HEK293T (cell line): ENCODE measurements around the gene GLDN.

Experiments used
- CTCF ChIA-PET: fragments of 350-600 bp; formaldehyde crosslinking; extraction: SDS; loops from one replicate; lab custom pipeline; 2021; ENCODE audit warnings: antibody characterized with exemption, inconsistent platforms; lab: Yijun Ruan, JAX
- POLR2A ChIA-PET: fragments of 350-600 bp; formaldehyde crosslinking; extraction: SDS; loops from one replicate; lab custom pipeline; 2020; ENCODE audit warnings: antibody characterized with exemption, inconsistent platforms; lab: Yijun Ruan, JAX
- DNase-seq: peaks from one replicate; pipeline ENCODE4 v3.0.0; 2012; ENCODE audit warnings: mixed read lengths; ENCODE audit errors: extremely low spot score
- ARNT ChIP-seq: fragments of 450-650 bp; IDR thresholded peaks from 2 replicates; pipeline ENCODE4 v1.6.1; 2017; ENCODE audit warnings: mild to moderate bottlenecking
- BHLHE40 ChIP-seq: fragments of 450-650 bp; IDR thresholded peaks from 2 replicates; pipeline ENCODE4 v1.6.1; 2016; ENCODE audit warnings: mild to moderate bottlenecking, moderate library complexity, borderline replicate concordance
- CTBP1 ChIP-seq: fragments of 450-650 bp; IDR thresholded peaks from 2 replicates; pipeline ENCODE4 v1.6.1; 2016; ENCODE audit warnings: borderline replicate concordance
- ELF4 ChIP-seq: fragments of 450-650 bp; IDR thresholded peaks from 2 replicates; pipeline ENCODE4 v1.6.1; 2017; ENCODE audit warnings: antibody characterized with exemption
- FOXA1 ChIP-seq: fragments of 450-650 bp; IDR thresholded peaks from 2 replicates; pipeline ENCODE4 v1.6.1; 2016; ENCODE audit warnings: mild to moderate bottlenecking
- FOXK2 ChIP-seq: fragments of 450-650 bp; IDR thresholded peaks from 2 replicates; pipeline ENCODE4 v1.6.1; 2016; ENCODE audit warnings: mild to moderate bottlenecking
- FOXM1 ChIP-seq: fragments of 450-650 bp; IDR thresholded peaks from 2 replicates; pipeline ENCODE4 v1.6.1; 2017; ENCODE audit warnings: mild to moderate bottlenecking, borderline replicate concordance
- HDGF ChIP-seq: fragments of 450-650 bp; IDR thresholded peaks from 2 replicates; pipeline ENCODE4 v1.6.1; 2017; ENCODE audit warnings: antibody characterized with exemption, borderline replicate concordance
- L3MBTL2 ChIP-seq: fragments of 450-650 bp; conservative IDR thresholded peaks from 2 replicates; pipeline ENCODE4 v1.6.1; 2016; ENCODE audit warnings: mild to moderate bottlenecking
- LEF1 ChIP-seq: fragments of 450-650 bp; IDR thresholded peaks from 2 replicates; pipeline ENCODE4 v1.6.1; 2017; ENCODE audit warnings: mild to moderate bottlenecking, borderline replicate concordance
- NFRKB ChIP-seq: fragments of 450-650 bp; IDR thresholded peaks from 2 replicates; pipeline ENCODE4 v1.6.1; 2016; ENCODE audit warnings: mild to moderate bottlenecking, moderate library complexity
- SP1 ChIP-seq: fragments of 450-650 bp; IDR thresholded peaks from 2 replicates; pipeline ENCODE4 v1.6.1; 2017
- SUZ12 ChIP-seq: fragments of 450-650 bp; IDR thresholded peaks from 2 replicates; pipeline ENCODE4 v1.6.1; 2016; ENCODE audit warnings: mild to moderate bottlenecking
- TARDBP ChIP-seq: fragments of 450-650 bp; IDR thresholded peaks from 2 replicates; pipeline ENCODE4 v1.6.1; 2016
- ZNF384 ChIP-seq: fragments of 450-650 bp; IDR thresholded peaks from 2 replicates; pipeline ENCODE4 v1.6.1; 2016
- TF ChIP-seq, protein P1 (sequence below): fragments of 450-650 bp; IDR thresholded peaks from 2 replicates; pipeline ENCODE4 v1.6.1; 2016

GLDN gene

DNA sequence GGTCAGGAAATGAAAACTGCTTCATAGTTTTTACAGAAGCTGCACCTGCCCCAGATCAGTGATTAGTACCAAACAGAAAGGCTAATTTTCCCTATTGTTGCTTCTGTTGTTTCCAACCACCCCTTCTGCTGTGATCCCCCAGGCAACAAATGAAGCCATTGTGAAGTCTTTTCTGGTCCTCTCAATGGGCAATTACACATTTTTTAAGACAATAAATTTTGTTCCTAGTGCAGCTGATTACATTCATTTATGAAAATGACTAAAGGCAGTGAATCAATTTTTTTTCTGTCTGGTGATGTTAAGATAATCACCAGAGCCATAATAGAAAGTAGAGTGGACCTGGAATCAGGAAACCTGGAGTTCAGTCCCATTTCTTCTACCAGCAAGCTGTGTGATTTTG, 32.7 kb downstream of the GLDN start:
- DNase-seq, result no peak
- no peak for TF ChIP-seq HDGF
- ChIA-PET POLR2A (no interaction called here), CTCF (no interaction called here)

DNA sequence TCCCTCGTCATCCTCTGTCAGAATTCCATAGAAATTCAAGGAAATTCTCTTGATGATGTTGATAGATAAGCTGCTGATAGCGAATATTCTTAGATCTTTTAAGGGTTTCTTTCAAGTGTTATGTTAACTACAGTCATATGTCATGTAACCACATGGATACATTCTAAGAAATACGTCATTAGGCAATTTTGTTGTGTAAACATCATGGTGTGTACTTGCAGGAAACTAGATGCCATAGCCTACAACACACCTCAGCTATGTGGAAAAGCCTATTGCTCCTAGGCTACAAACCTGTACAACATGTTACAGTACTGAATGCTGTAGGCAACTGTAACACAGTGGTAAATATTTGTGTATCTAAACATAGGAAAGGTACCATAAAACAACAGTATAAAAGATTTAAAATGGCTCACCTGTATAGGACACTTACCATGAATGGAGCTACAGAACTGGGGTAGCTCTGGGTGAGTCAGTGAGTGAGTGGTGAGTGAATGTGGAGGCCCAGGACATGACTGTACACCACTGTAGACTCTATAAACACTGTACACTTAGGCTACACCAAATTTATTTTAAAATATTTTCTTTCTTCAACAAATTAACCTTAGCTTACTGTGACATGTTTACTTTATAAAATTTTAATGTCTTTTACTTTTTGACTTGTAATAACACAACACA, 34.6 kb downstream of the GLDN start:
- CTCF ChIA-PET, result interaction anchor here (1.1 to 1.3 kb wide), 2 partner anchors 213 to 214 kb away, joined by 4 to 5 read pairs; no protein-coding TSS in a partner anchor
- no peak for TF ChIP-seq LEF1
- TF ChIP-seq L3MBTL2, result no peak
- TF ChIP-seq ELF4, result no peak
- no peak for TF ChIP-seq SP1
- TF ChIP-seq, protein P1, sequence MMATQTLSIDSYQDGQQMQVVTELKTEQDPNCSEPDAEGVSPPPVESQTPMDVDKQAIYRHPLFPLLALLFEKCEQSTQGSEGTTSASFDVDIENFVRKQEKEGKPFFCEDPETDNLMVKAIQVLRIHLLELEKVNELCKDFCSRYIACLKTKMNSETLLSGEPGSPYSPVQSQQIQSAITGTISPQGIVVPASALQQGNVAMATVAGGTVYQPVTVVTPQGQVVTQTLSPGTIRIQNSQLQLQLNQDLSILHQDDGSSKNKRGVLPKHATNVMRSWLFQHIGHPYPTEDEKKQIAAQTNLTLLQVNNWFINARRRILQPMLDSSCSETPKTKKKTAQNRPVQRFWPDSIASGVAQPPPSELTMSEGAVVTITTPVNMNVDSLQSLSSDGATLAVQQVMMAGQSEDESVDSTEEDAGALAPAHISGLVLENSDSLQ, result no peak
- no peak for TF ChIP-seq BHLHE40
- no peak for TF ChIP-seq HDGF
- TF ChIP-seq NFRKB, result no peak
- TF ChIP-seq ARNT, result no peak
- TF ChIP-seq FOXM1, result no peak
- no peak for TF ChIP-seq SUZ12
- TF ChIP-seq CTBP1, result no peak
- TF ChIP-seq TARDBP, result no peak
- TF ChIP-seq FOXK2, result no peak
- DNase-seq, result no peak
- POLR2A ChIA-PET, result no interaction called here

DNA sequence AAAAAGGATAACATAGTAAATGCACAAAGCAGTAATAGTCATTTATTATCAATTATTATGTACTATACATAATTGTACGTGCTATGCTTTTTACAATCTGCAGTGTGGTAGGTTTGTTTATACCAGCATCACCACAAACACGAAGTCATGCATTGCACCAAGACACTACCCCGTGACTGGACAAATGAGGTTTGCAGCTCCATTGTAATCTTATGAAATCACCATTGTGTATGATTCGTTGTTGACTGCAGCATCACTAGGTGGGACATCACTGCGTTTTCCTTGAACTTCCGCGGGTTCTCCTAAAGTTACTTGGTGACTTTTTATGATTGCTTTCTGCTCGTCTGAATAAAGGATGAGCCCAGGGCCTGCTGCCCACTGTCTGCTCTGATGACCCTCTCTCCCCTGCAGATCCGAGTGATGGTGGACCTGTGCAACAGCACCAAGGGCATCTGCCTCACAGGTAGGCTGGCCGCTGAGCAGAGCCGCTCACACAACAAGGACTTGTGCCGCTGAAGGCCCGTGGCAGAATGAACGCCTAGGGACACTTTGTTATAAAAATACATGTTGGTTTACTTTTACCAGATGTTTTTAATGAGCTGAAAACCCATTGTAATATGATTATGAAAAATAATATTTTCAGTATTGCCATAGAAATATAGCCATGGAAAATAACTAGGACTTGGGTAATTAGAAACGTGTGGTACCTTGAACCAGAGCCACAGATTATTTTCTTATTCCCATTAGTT, 35.8 kb downstream of the GLDN start:
- POLR2A ChIA-PET, result no interaction called here
- CTCF ChIA-PET, result interaction anchor here (1.1 to 1.3 kb wide), 2 partner anchors 214 to 215 kb away, joined by 4 to 5 read pairs; no protein-coding TSS in a partner anchor
- DNase-seq, result no peak
- TF ChIP-seq ELF4 (no peak), FOXA1 (no peak), ZNF384 (no peak), SUZ12 (no peak), BHLHE40 (no peak), SP1 (no peak), FOXM1 (no peak), L3MBTL2 (no peak), LEF1 (no peak), FOXK2 (no peak), NFRKB (no peak), TARDBP (no peak), CTBP1 (no peak)
- TF ChIP-seq, protein P1, result no peak

DNA sequence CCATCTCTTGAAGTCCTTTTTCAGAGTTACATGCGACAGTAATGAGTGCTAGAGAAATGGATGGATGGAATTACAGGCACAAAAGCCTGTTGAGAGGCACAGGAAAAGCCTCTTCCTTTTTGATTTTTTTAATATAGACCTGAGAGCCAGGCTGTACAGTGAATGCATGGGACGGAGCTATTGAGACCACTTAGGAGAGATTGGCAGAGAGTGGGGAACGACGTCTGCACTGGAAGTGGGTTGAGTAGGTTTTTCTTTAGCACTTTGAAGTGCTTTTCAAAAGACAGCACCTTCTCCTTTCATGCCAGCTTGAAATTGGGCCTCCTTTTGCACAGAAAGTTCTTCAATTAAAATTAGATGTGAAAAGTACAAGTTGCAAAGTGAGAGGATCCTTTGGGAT, 37.0 kb downstream of the GLDN start:
- CTCF ChIA-PET, result interaction anchor here (1.1 to 1.2 kb wide), 2 partner anchors 97 to 216 kb away, joined by 3 to 4 read pairs; no protein-coding TSS in a partner anchor
- POLR2A ChIA-PET, result no interaction called here
- DNase-seq, result no peak
- TF ChIP-seq, protein P1, result no peak
- TF ChIP-seq HDGF (no peak), BHLHE40 (no peak), LEF1 (no peak), SUZ12 (no peak), ARNT (no peak), FOXM1 (no peak), SP1 (no peak), L3MBTL2 (no peak), ELF4 (no peak), FOXK2 (no peak), FOXA1 (no peak), ZNF384 (no peak), TARDBP (no peak), CTBP1 (no peak), NFRKB (no peak)

DNA sequence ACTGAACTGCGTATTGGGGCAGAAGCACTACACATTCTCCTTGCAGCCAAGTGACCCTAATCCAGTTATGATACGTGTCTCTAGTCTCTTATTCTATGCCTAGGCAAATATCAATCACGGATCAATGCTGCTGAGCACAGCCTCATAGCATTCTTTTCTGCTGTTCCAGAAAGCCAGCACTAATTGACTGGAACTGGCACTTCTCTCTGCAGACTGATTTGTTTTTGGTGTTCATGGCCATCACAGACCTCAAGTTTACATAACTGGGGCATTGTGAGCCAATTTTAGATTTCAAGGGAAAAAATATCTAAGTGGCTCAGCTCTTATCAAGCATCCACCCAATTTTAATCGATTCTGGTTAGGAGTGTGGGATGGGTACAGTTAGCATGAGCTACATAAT, 37.9 kb downstream of the GLDN start:
- DNase-seq, result no peak
- no peak for TF ChIP-seq ARNT
- no peak for TF ChIP-seq NFRKB
- TF ChIP-seq ZNF384, result no peak
- TF ChIP-seq FOXM1, result no peak
- TF ChIP-seq CTBP1, result no peak
- no peak for TF ChIP-seq SP1
- TF ChIP-seq FOXK2, result no peak
- TF ChIP-seq LEF1, result no peak
- no peak for TF ChIP-seq FOXA1
- TF ChIP-seq, protein P1, result no peak
- no peak for TF ChIP-seq ELF4
- TF ChIP-seq TARDBP, result no peak
- TF ChIP-seq HDGF, result no peak
- TF ChIP-seq L3MBTL2, result no peak
- no peak for TF ChIP-seq SUZ12
- no peak for TF ChIP-seq BHLHE40
- ChIA-PET POLR2A (no interaction called here), CTCF (interaction anchor here (1.2 to 3.1 kb wide), 2 partner anchors 98 to 149 kb away, joined by 3 to 9 read pairs; no protein-coding TSS in a partner anchor)
